ENCODE measurements around the gene SLC4A11. TPM values are rescaled to one million over a fixed set of nuclear protein-coding genes. Genes with fewer than 3 reads are reported as not detected.

Gene SLC4A11
- total RNA-seq, 1 experiment from 2014 or later, result 26.8 TPM

GRCh38 chr20:3243718-3244358 lies 4.8 kb upstream of the SLC4A11 start:
- no peak for DNase-seq
- no peak for TF ChIP-seq EZH2 (IDR thresholded peaks at IDR 0.05; ENCODE audit: low read length, unreplicated experiment)
- no peak for TF ChIP-seq EZH2phosphoT487 (IDR thresholded peaks at IDR 0.05; ENCODE audit: borderline replicate concordance, low read length)
- TF ChIP-seq CTCF (conservative IDR thresholded peaks at IDR 0.05; ENCODE audit: low read depth, low read length), result no peak
- POLR2A ChIA-PET (ENCODE audit: unreplicated experiment), result no interaction called here
- H3K9ac ChIP-seq (ENCODE audit: low read length), result no peak overlapping the region
- H3K36me3 ChIP-seq (ENCODE audit: low read depth, low read length), result no peaks in the 10 kb centered on the region
- CTCF ChIA-PET, result no interaction called here
- no peak for ATAC-seq
- intact Hi-C loops (cut with micrococcal nuclease), result no loop called here
- H2AFZ ChIP-seq (ENCODE audit: low read length), result no peak overlapping the region
- no peak overlapping the region for H3K4me2 ChIP-seq (ENCODE audit: low read length)
- no peaks in the 10 kb centered on the region for H3K9me3 ChIP-seq (ENCODE audit: low read length)
- no peak overlapping the region for H3K27ac ChIP-seq (ENCODE audit: low read length)
- no TSS peak for BruUV-seq (replicated peaks)
- H3K9me2 ChIP-seq (replicated peaks; ENCODE audit: low read length), result no peaks in the 10 kb centered on the region
- no peaks in the 10 kb centered on the region for H3K79me2 ChIP-seq (ENCODE audit: low read length)
- no peaks in the 10 kb centered on the region for H3K27me3 ChIP-seq (ENCODE audit: low read length)
- peaks cover 7% of the 10 kb centered on the region; the same call in 1 of the 2 replicates for H3K4me1 ChIP-seq (ENCODE audit: insufficient read depth, low read length)
- H4K20me1 ChIP-seq (ENCODE audit: low read length), result no peaks in the 10 kb centered on the region
- no peak overlapping the region for H3K4me3 ChIP-seq (ENCODE audit: low read length)
- no peaks in the 10 kb centered on the region for H3F3A ChIP-seq (ENCODE audit: low read length, unreplicated experiment)

GRCh38 chr20:3242172-3242692 lies 3.2 kb upstream of the SLC4A11 start:
- Histone ChIP-seq H2AFZ (ENCODE audit: low read length) (no peak overlapping the region), H3K4me3 (ENCODE audit: low read length) (no peak overlapping the region), H3K9ac (ENCODE audit: low read length) (no peak overlapping the region), H3K27ac (ENCODE audit: low read length) (no peak overlapping the region), H3K27me3 (ENCODE audit: low read length) (no peaks in the 10 kb centered on the region), H3K4me2 (ENCODE audit: low read length) (no peak overlapping the region), H3K36me3 (ENCODE audit: low read depth, low read length) (no peaks in the 10 kb centered on the region), H3K9me2 (replicated peaks; ENCODE audit: low read length) (no peaks in the 10 kb centered on the region), H3K4me1 (ENCODE audit: insufficient read depth, low read length) (peaks cover 17% of the 10 kb centered on the region), H3K9me3 (ENCODE audit: low read length) (no peaks in the 10 kb centered on the region), H4K20me1 (ENCODE audit: low read length) (no peaks in the 10 kb centered on the region), H3K79me2 (ENCODE audit: low read length) (0 out of 2 replicates have a peak, but pooled peaks cover 9% of the 10 kb centered on the region), H3F3A (ENCODE audit: low read length, unreplicated experiment) (no peaks in the 10 kb centered on the region)
- intact Hi-C loops (cut with micrococcal nuclease), result no loop called here
- TF ChIP-seq EZH2phosphoT487 (IDR thresholded peaks at IDR 0.05; ENCODE audit: borderline replicate concordance, low read length) (no peak), CTCF (conservative IDR thresholded peaks at IDR 0.05; ENCODE audit: low read depth, low read length) (no peak), EZH2 (IDR thresholded peaks at IDR 0.05; ENCODE audit: low read length, unreplicated experiment) (no peak)
- DNase-seq (no peak), ATAC-seq (no peak)
- no TSS peak for BruUV-seq (replicated peaks)
- ChIA-PET POLR2A (ENCODE audit: unreplicated experiment) (no interaction called here), CTCF (interaction anchor here (0.6 kb wide), 2 partner anchors 21 to 43 kb away, joined by 3 read pairs; no protein-coding TSS in a partner anchor)

- POLR2A ChIA-PET (ENCODE audit: unreplicated experiment), result no interaction called here
- Histone ChIP-seq H3K9me2 (replicated peaks; ENCODE audit: low read length) (no peaks in the 10 kb centered on the region), H3F3A (ENCODE audit: low read length, unreplicated experiment) (no peaks in the 10 kb centered on the region), H3K4me1 (ENCODE audit: insufficient read depth, low read length) (peaks cover 30% of the 10 kb centered on the region), H3K27me3 (ENCODE audit: low read length) (no peaks in the 10 kb centered on the region), H2AFZ (ENCODE audit: low read length) (no peak overlapping the region), H3K4me3 (ENCODE audit: low read length) (no peak overlapping the region), H3K36me3 (ENCODE audit: low read depth, low read length) (no peaks in the 10 kb centered on the region), H3K9me3 (ENCODE audit: low read length) (no peaks in the 10 kb centered on the region), H3K4me2 (ENCODE audit: low read length) (no peak overlapping the region), H3K79me2 (ENCODE audit: low read length) (0 out of 2 replicates have a peak, but pooled peaks cover 9% of the 10 kb centered on the region), H4K20me1 (ENCODE audit: low read length) (no peaks in the 10 kb centered on the region), H3K9ac (ENCODE audit: low read length) (no peak overlapping the region), H3K27ac (ENCODE audit: low read length) (no peak overlapping the region)
- CTCF ChIA-PET, result no interaction called here
- TF ChIP-seq CTCF (conservative IDR thresholded peaks at IDR 0.05; ENCODE audit: low read depth, low read length) (no peak), EZH2 (IDR thresholded peaks at IDR 0.05; ENCODE audit: low read length, unreplicated experiment) (no peak), EZH2phosphoT487 (IDR thresholded peaks at IDR 0.05; ENCODE audit: borderline replicate concordance, low read length) (no peak)
- BruUV-seq (replicated peaks), result no TSS peak
- intact Hi-C loops (cut with micrococcal nuclease), result no loop called here
- DNase-seq (no peak), ATAC-seq (no peak)
These were observed 1.9 kb upstream of the SLC4A11 start for GRCh38 chr20:3240776-3241363.
